HL-60 (cell line): Measurements from ENCODE around the gene PTPN3.

Experiments used
- DNase-seq, 2 experiments: peaks; one replicate each; pipeline ENCODE4 v3.0.0-alpha.2; 2010 to 2020; ENCODE audit warnings: low read depth in 1 of 2, low spot score in 1 of 2
- H3K27ac ChIP-seq: fragments of 250-450 bp; sonication (Bioruptor Pico); replicated peaks from 2 replicates; pipeline ENCODE4 v1.5.1; 2020; ENCODE audit warnings: mild to moderate bottlenecking, moderate library complexity
- H3K27me3 ChIP-seq: fragments of 250-450 bp; sonication (Bioruptor Pico); 2 replicates; pipeline ENCODE4 v1.5.1; 2021; ENCODE audit warnings: mild to moderate bottlenecking, moderate library complexity; ENCODE audit not compliant: insufficient read depth, poor library complexity, severe bottlenecking
- H3K4me3 ChIP-seq: replicated peaks from 2 replicates; pipeline ENCODE4 v1.5.1; 2011; ENCODE audit warnings: mild to moderate bottlenecking, control low read depth, low read length; ENCODE audit not compliant: insufficient read depth
- CTCF ChIP-seq: IDR thresholded peaks from one replicate; pipeline ENCODE4 v1.5.1; 2011; ENCODE audit warnings: low read length, control low read depth, inconsistent platforms; ENCODE audit not compliant: insufficient read depth
- GABPA ChIP-seq: IDR thresholded peaks from 2 replicates; pipeline ENCODE4 v1.6.1; 2012; ENCODE audit warnings: low read depth
- POLR2AphosphoS5 ChIP-seq: IDR thresholded peaks from 2 replicates; pipeline ENCODE4 v1.6.1; 2012; ENCODE audit warnings: low read depth
- REST ChIP-seq: IDR thresholded peaks from 2 replicates; pipeline ENCODE4 v1.6.1; 2012; ENCODE audit warnings: low read depth; ENCODE audit not compliant: insufficient replicate concordance
- SPI1 ChIP-seq: IDR thresholded peaks from 2 replicates; pipeline ENCODE4 v1.6.1; 2012; ENCODE audit warnings: low read depth, mild to moderate bottlenecking, borderline replicate concordance

Gene PTPN3

GRCh38 chr9:109504689-109505088 is 6.6 kb upstream of the PTPN3 start:
- no peak overlapping the region for H3K27ac ChIP-seq
- H3K4me3 ChIP-seq, result no peak overlapping the region
- DNase-seq, result no peak
- TF ChIP-seq REST, result no peak
- TF ChIP-seq GABPA, result no peak
- no peak for TF ChIP-seq CTCF
- TF ChIP-seq SPI1, result no peak
- no peak for TF ChIP-seq POLR2AphosphoS5
- peaks cover 13% of the 10 kb centered on the region for H3K27me3 ChIP-seq

GRCh38 chr9:109500421-109500974 is 2.4 kb upstream of the PTPN3 start:
- Histone ChIP-seq H3K27ac (no peak overlapping the region), H3K27me3 (peaks cover 26% of the 10 kb centered on the region), H3K4me3 (no peak overlapping the region)
- DNase-seq, result no peak
- no peak for TF ChIP-seq REST
- TF ChIP-seq GABPA, result no peak
- TF ChIP-seq CTCF, result no peak

- Histone ChIP-seq H3K27me3 (peaks cover 26% of the 10 kb centered on the region), H3K27ac (no peak overlapping the region), H3K4me3 (no peak overlapping the region)
- no peak for DNase-seq
- no peak for TF ChIP-seq CTCF
These were observed 1.7 kb upstream of the PTPN3 start for GRCh38 chr9:109499631-109500410.

GRCh38 chr9:109499093-109499630 is 1.1 kb upstream of the PTPN3 start:
- peaks cover 26% of the 10 kb centered on the region for H3K27me3 ChIP-seq
- no peak overlapping the region for H3K4me3 ChIP-seq
- no peak for DNase-seq

More at GRCh38 chr9:109499093-109499630, 1.1 kb upstream of the PTPN3 start:
- H3K27ac ChIP-seq, result no peak overlapping the region
- TF ChIP-seq POLR2AphosphoS5 (no peak), GABPA (no peak), CTCF (no peak), REST (no peak), SPI1 (no peak)
